ENCODE results near the gene KCNIP3.

The KCNIP3 gene

DNA sequence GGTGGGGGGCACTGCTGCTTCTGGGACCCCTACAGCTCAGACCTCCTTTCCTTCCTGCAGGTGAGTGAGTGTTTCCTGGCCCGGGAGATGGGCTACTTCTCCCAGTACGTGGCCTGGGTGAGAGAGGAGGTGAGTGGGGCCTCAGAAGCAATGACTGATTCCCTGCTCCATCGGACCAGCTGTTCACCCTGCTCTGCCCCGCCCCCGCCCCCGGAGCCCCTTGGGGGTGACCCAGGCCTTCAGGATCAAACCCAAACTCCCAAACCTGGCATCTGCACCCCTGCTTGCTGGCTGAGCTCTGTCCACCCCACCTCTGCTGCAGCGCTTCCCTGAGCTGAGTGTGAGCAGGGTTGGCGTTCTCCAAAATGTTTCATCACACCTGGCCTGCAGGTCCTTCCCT, 9.8 kb upstream of the KCNIP3 start:
- Histone ChIP-seq H4K20me1 (ENCODE audit: insufficient read depth, low read length) (no peaks in the 10 kb centered on the region), H3K27ac (ENCODE audit: low read length) (no peak overlapping the region), H3K27me3 (ENCODE audit: low read depth, low read length) (no peaks in the 10 kb centered on the region), H3K4me2 (ENCODE audit: low read length) (no peak overlapping the region), H2AFZ (ENCODE audit: low read depth, low read length) (no peak overlapping the region), H3K36me3 (replicated peaks; ENCODE audit: low read depth, low read length) (no peaks in the 10 kb centered on the region), H3K4me3 (ENCODE audit: low read length) (no peak overlapping the region), H3K79me2 (ENCODE audit: low read length) (no peaks in the 10 kb centered on the region), H3K4me1 (ENCODE audit: low read length) (no peaks in the 10 kb centered on the region), H3K9me3 (ENCODE audit: insufficient read depth, low read length) (0 out of 2 replicates have a peak, but pooled peaks cover 8% of the 10 kb centered on the region), H3K9ac (ENCODE audit: low read length) (no peak overlapping the region)
- TF ChIP-seq, protein P1, sequence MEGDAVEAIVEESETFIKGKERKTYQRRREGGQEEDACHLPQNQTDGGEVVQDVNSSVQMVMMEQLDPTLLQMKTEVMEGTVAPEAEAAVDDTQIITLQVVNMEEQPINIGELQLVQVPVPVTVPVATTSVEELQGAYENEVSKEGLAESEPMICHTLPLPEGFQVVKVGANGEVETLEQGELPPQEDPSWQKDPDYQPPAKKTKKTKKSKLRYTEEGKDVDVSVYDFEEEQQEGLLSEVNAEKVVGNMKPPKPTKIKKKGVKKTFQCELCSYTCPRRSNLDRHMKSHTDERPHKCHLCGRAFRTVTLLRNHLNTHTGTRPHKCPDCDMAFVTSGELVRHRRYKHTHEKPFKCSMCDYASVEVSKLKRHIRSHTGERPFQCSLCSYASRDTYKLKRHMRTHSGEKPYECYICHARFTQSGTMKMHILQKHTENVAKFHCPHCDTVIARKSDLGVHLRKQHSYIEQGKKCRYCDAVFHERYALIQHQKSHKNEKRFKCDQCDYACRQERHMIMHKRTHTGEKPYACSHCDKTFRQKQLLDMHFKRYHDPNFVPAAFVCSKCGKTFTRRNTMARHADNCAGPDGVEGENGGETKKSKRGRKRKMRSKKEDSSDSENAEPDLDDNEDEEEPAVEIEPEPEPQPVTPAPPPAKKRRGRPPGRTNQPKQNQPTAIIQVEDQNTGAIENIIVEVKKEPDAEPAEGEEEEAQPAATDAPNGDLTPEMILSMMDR (IDR thresholded peaks at IDR 0.05; ENCODE audit: low read depth, low read length) = no peak
- no peak for TF ChIP-seq EZH2phosphoT487 (IDR thresholded peaks at IDR 0.05; ENCODE audit: low read depth)

DNA sequence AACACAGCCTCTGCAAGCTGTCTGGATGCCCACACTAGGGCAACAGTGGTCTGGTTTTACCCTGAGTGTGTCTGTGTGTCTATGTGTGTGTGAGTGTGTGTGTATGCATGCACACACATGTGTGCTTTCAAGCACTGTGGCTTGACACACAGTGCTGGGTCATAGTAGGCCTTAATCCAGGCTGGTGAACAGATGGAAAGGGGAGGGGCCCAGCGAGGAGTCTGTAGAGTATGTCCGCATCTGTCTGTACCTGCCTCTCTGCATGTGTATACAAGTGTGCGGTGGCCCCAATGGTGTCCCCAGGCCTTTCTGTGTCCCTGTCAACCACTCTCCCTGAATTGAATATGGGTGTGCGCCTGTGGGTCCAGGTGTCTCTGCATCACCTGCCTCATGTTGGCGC, 9.3 kb upstream of the KCNIP3 start:
- H3K27ac ChIP-seq (ENCODE audit: low read length) = no peak overlapping the region
- H2AFZ ChIP-seq (ENCODE audit: low read depth, low read length) = no peak overlapping the region
- H3K36me3 ChIP-seq (replicated peaks; ENCODE audit: low read depth, low read length) = no peaks in the 10 kb centered on the region
- TF ChIP-seq, protein P1 (IDR thresholded peaks at IDR 0.05; ENCODE audit: low read depth, low read length) = no peak
- TF ChIP-seq EZH2phosphoT487 (IDR thresholded peaks at IDR 0.05; ENCODE audit: low read depth) = no peak
- H3K9me3 ChIP-seq (ENCODE audit: insufficient read depth, low read length) = 0 out of 2 replicates have a peak, but pooled peaks cover 8% of the 10 kb centered on the region
- no peak overlapping the region for H3K4me3 ChIP-seq (ENCODE audit: low read length)
- H3K9ac ChIP-seq (ENCODE audit: low read length) = no peak overlapping the region
- no peaks in the 10 kb centered on the region for H3K27me3 ChIP-seq (ENCODE audit: low read depth, low read length)
- H3K4me1 ChIP-seq (ENCODE audit: low read length) = no peaks in the 10 kb centered on the region
- H3K79me2 ChIP-seq (ENCODE audit: low read length) = no peaks in the 10 kb centered on the region
- H4K20me1 ChIP-seq (ENCODE audit: insufficient read depth, low read length) = no peaks in the 10 kb centered on the region
- no peak overlapping the region for H3K4me2 ChIP-seq (ENCODE audit: low read length)

DNA sequence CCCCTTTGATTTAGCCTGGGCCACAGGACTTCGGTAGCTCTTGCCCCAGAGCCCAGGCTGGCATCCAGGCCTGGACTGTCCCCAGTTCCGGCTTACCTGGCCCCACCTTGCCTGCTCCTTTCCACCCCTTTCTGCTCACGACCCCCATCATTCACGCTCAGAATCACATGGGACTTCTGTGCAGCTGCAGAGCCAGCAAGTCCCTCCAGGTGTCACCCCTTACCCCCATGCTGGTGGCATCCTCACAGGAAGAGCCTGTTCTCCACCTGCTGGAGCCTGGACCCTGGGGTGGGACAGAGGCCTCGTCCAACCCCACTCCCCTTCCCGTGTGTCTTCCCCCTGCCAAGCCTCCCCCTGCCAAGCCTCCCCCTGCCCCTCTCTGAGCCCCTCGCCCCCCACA, 7.9 kb upstream of the KCNIP3 start:
- H3K27me3 ChIP-seq (ENCODE audit: low read depth, low read length) = no peaks in the 10 kb centered on the region
- H3K4me2 ChIP-seq (ENCODE audit: low read length) = no peak overlapping the region
- H3K36me3 ChIP-seq (replicated peaks; ENCODE audit: low read depth, low read length) = no peaks in the 10 kb centered on the region
- TF ChIP-seq, protein P1 (IDR thresholded peaks at IDR 0.05; ENCODE audit: low read depth, low read length) = peak; percentile 9; the same call in 1 of the 2 replicates
- TF ChIP-seq EZH2phosphoT487 (IDR thresholded peaks at IDR 0.05; ENCODE audit: low read depth) = no peak
- H3K9me3 ChIP-seq (ENCODE audit: insufficient read depth, low read length) = 0 out of 2 replicates have a peak, but pooled peaks cover 8% of the 10 kb centered on the region
- no peak overlapping the region for H3K27ac ChIP-seq (ENCODE audit: low read length)
- no peaks in the 10 kb centered on the region for H3K4me1 ChIP-seq (ENCODE audit: low read length)
- no peak overlapping the region for H3K4me3 ChIP-seq (ENCODE audit: low read length)
- H2AFZ ChIP-seq (ENCODE audit: low read depth, low read length) = no peak overlapping the region
- H3K79me2 ChIP-seq (ENCODE audit: low read length) = no peaks in the 10 kb centered on the region
- no peak overlapping the region for H3K9ac ChIP-seq (ENCODE audit: low read length)
- no peaks in the 10 kb centered on the region for H4K20me1 ChIP-seq (ENCODE audit: insufficient read depth, low read length)

DNA sequence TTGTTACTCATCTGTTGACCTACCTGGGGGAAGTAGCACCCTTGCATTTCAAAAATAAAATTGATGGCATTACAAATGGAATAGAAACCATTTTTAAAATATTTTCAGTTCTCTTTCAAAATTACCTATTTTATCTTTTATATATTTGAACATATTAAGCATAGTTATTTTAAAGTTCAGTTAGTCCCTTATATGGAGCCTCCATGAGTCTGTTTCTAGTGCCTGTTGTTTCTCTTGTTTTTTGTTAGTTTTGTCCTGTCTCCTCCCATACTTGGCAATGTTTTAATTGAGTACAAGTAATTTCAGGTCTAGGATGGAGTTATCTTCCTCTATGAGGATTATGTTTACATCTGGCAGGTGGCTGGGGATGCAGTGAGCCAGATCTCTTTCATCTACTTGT, 5.9 kb upstream of the KCNIP3 start:
- no peak overlapping the region for H3K27ac ChIP-seq (ENCODE audit: low read length)

More for the DNA sequence above, 5.9 kb upstream of the KCNIP3 start:
- no peak overlapping the region for H3K4me2 ChIP-seq (ENCODE audit: low read length)
- no peaks in the 10 kb centered on the region for H3K36me3 ChIP-seq (replicated peaks; ENCODE audit: low read depth, low read length)
- no peak for TF ChIP-seq EZH2phosphoT487 (IDR thresholded peaks at IDR 0.05; ENCODE audit: low read depth)
- TF ChIP-seq, protein P1 (IDR thresholded peaks at IDR 0.05; ENCODE audit: low read depth, low read length) = no peak
- no peaks in the 10 kb centered on the region for H4K20me1 ChIP-seq (ENCODE audit: insufficient read depth, low read length)
- H3K9ac ChIP-seq (ENCODE audit: low read length) = no peak overlapping the region
- no peaks in the 10 kb centered on the region for H3K79me2 ChIP-seq (ENCODE audit: low read length)
- no peaks in the 10 kb centered on the region for H3K27me3 ChIP-seq (ENCODE audit: low read depth, low read length)
- 0 out of 2 replicates have a peak, but pooled peaks cover 8% of the 10 kb centered on the region for H3K9me3 ChIP-seq (ENCODE audit: insufficient read depth, low read length)
- no peak overlapping the region for H2AFZ ChIP-seq (ENCODE audit: low read depth, low read length)
- H3K4me3 ChIP-seq (ENCODE audit: low read length) = no peak overlapping the region
- no peaks in the 10 kb centered on the region for H3K4me1 ChIP-seq (ENCODE audit: low read length)
